Neural progenitor cell (in vitro differentiated cells): ENCODE measurements around the gene GPR179.

ENCODE experiments used
- EZH2phosphoT487 ChIP-seq: fragments of 200-600 bp; sonication (generic); IDR thresholded peaks from 2 replicates; pipeline ENCODE4 v1.6.1; 2017; ENCODE audit warnings: antibody characterized with exemption
- TF ChIP-seq, protein P1 (sequence below): fragments of 200-600 bp; sonication (generic); IDR thresholded peaks from 2 replicates; pipeline ENCODE4 v1.5.1; 2017; ENCODE audit warnings: antibody characterized with exemption, mild to moderate bottlenecking

GRCh38 chr17:38345743-38346142 is 2.0 kb upstream of the GPR179 start:
- TF ChIP-seq, protein P1, sequence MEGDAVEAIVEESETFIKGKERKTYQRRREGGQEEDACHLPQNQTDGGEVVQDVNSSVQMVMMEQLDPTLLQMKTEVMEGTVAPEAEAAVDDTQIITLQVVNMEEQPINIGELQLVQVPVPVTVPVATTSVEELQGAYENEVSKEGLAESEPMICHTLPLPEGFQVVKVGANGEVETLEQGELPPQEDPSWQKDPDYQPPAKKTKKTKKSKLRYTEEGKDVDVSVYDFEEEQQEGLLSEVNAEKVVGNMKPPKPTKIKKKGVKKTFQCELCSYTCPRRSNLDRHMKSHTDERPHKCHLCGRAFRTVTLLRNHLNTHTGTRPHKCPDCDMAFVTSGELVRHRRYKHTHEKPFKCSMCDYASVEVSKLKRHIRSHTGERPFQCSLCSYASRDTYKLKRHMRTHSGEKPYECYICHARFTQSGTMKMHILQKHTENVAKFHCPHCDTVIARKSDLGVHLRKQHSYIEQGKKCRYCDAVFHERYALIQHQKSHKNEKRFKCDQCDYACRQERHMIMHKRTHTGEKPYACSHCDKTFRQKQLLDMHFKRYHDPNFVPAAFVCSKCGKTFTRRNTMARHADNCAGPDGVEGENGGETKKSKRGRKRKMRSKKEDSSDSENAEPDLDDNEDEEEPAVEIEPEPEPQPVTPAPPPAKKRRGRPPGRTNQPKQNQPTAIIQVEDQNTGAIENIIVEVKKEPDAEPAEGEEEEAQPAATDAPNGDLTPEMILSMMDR: no peak
- no peak for TF ChIP-seq EZH2phosphoT487
